HEK293T (cell line): ENCODE results near the gene BCORL1.

Experiments
- CTCF ChIA-PET: fragments of 350-600 bp; formaldehyde crosslinking; extraction: SDS; loops from one replicate; lab custom pipeline; 2021; ENCODE audit warnings: antibody characterized with exemption, inconsistent platforms; lab: Yijun Ruan, JAX
- POLR2A ChIA-PET: fragments of 350-600 bp; formaldehyde crosslinking; extraction: SDS; loops from one replicate; lab custom pipeline; 2020; ENCODE audit warnings: antibody characterized with exemption, inconsistent platforms; lab: Yijun Ruan, JAX
- DNase-seq: peaks from one replicate; pipeline ENCODE4 v3.0.0; 2012; ENCODE audit warnings: mixed read lengths; ENCODE audit errors: extremely low spot score
- ARNT ChIP-seq: fragments of 450-650 bp; IDR thresholded peaks from 2 replicates; pipeline ENCODE4 v1.6.1; 2017; ENCODE audit warnings: mild to moderate bottlenecking
- BHLHE40 ChIP-seq: fragments of 450-650 bp; IDR thresholded peaks from 2 replicates; pipeline ENCODE4 v1.6.1; 2016; ENCODE audit warnings: mild to moderate bottlenecking, moderate library complexity, borderline replicate concordance
- CTBP1 ChIP-seq: fragments of 450-650 bp; IDR thresholded peaks from 2 replicates; pipeline ENCODE4 v1.6.1; 2016; ENCODE audit warnings: borderline replicate concordance
- ELF4 ChIP-seq: fragments of 450-650 bp; IDR thresholded peaks from 2 replicates; pipeline ENCODE4 v1.6.1; 2017; ENCODE audit warnings: antibody characterized with exemption
- FOXA1 ChIP-seq: fragments of 450-650 bp; IDR thresholded peaks from 2 replicates; pipeline ENCODE4 v1.6.1; 2016; ENCODE audit warnings: mild to moderate bottlenecking
- FOXK2 ChIP-seq: fragments of 450-650 bp; IDR thresholded peaks from 2 replicates; pipeline ENCODE4 v1.6.1; 2016; ENCODE audit warnings: mild to moderate bottlenecking
- FOXM1 ChIP-seq: fragments of 450-650 bp; IDR thresholded peaks from 2 replicates; pipeline ENCODE4 v1.6.1; 2017; ENCODE audit warnings: mild to moderate bottlenecking, borderline replicate concordance
- HDGF ChIP-seq: fragments of 450-650 bp; IDR thresholded peaks from 2 replicates; pipeline ENCODE4 v1.6.1; 2017; ENCODE audit warnings: antibody characterized with exemption, borderline replicate concordance
- L3MBTL2 ChIP-seq: fragments of 450-650 bp; conservative IDR thresholded peaks from 2 replicates; pipeline ENCODE4 v1.6.1; 2016; ENCODE audit warnings: mild to moderate bottlenecking
- LEF1 ChIP-seq: fragments of 450-650 bp; IDR thresholded peaks from 2 replicates; pipeline ENCODE4 v1.6.1; 2017; ENCODE audit warnings: mild to moderate bottlenecking, borderline replicate concordance
- NFRKB ChIP-seq: fragments of 450-650 bp; IDR thresholded peaks from 2 replicates; pipeline ENCODE4 v1.6.1; 2016; ENCODE audit warnings: mild to moderate bottlenecking, moderate library complexity
- PKNOX1 ChIP-seq: fragments of 450-650 bp; IDR thresholded peaks from 2 replicates; pipeline ENCODE4 v1.6.1; 2016
- SP1 ChIP-seq: fragments of 450-650 bp; IDR thresholded peaks from 2 replicates; pipeline ENCODE4 v1.6.1; 2017
- SUZ12 ChIP-seq: fragments of 450-650 bp; IDR thresholded peaks from 2 replicates; pipeline ENCODE4 v1.6.1; 2016; ENCODE audit warnings: mild to moderate bottlenecking
- TARDBP ChIP-seq: fragments of 450-650 bp; IDR thresholded peaks from 2 replicates; pipeline ENCODE4 v1.6.1; 2016
- ZNF384 ChIP-seq: fragments of 450-650 bp; IDR thresholded peaks from 2 replicates; pipeline ENCODE4 v1.6.1; 2016

Gene BCORL1

GRCh38 chrX:129940721-129941120 lies 41.7 kb upstream of the BCORL1 start:
- TF ChIP-seq ARNT (no peak), BHLHE40 (no peak), FOXK2 (no peak), FOXA1 (no peak), PKNOX1 (no peak), L3MBTL2 (no peak), SUZ12 (no peak), LEF1 (no peak), TARDBP (no peak), FOXM1 (no peak)
- ChIA-PET POLR2A (interaction anchor here (1.6 kb wide), 1 partner anchor 10 kb away, joined by 6 read pairs; no protein-coding TSS in a partner anchor), CTCF (no interaction called here)
- DNase-seq = no peak

GRCh38 chrX:129945131-129945530 lies 37.3 kb upstream of the BCORL1 start:
- POLR2A ChIA-PET = no interaction called here
- TF ChIP-seq FOXK2 = no peak
- no peak for TF ChIP-seq FOXA1
- TF ChIP-seq SUZ12 = no peak
- no peak for TF ChIP-seq ELF4
- TF ChIP-seq CTBP1 = no peak
- no peak for TF ChIP-seq TARDBP
- TF ChIP-seq FOXM1 = no peak
- no peak for TF ChIP-seq NFRKB
- no peak for TF ChIP-seq L3MBTL2
- no peak for TF ChIP-seq LEF1
- no peak for TF ChIP-seq ZNF384
- TF ChIP-seq PKNOX1 = no peak
- TF ChIP-seq HDGF = no peak
- TF ChIP-seq ARNT = no peak
- no peak for DNase-seq
- CTCF ChIA-PET = no interaction called here

GRCh38 chrX:129953334-129953648 lies 29.1 kb upstream of the BCORL1 start:
- DNase-seq = no peak
- POLR2A ChIA-PET = no interaction called here
- CTCF ChIA-PET = no interaction called here
- TF ChIP-seq LEF1 (no peak), HDGF (no peak), ZNF384 (no peak), SP1 (no peak), TARDBP (no peak)

DNA sequence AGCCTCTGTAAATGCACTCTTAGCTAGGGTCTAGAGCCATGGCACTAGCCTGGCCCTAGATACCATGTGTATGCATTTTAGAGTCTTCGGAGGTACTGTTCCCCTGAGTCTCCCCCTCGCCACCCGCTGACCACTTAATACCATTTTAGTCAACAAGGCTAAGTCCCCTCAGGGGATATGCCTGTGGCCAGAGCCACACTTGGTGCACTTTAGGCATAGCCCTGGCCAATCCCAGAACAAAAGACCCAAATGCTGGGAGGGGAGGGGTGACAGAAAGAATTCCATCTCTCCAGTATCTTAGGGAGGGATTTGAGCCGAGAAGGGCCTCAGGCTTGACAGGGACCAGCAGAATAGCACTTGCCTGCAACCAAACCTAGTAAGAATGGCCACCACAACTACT lies 28.6 kb upstream of the BCORL1 start:
- TF ChIP-seq FOXM1 = no peak
- ChIA-PET POLR2A (no interaction called here), CTCF (no interaction called here)
- no peak for DNase-seq

DNA sequence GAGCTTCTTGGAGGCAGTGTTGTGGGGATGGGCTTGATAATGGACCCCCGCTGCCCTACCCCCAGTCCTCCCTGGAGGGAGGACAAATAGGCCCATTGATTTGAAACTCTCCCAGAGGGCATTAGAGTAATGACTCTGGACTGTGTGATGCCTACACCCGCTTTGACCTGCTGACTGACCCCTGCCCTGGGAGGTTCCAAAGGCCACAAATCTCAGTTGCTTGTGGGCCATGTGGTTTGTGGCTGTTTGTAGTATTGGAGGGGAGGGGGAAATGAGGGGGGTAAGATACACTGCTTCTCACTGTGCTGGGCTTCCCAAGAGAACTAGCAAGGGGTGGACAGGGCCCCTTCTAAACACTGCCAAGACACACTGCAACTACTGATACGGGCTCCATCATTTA lies 27.6 kb upstream of the BCORL1 start:
- no peak for DNase-seq
- TF ChIP-seq PKNOX1 = no peak
- TF ChIP-seq SUZ12 = no peak
- TF ChIP-seq NFRKB = no peak
- no peak for TF ChIP-seq ARNT
- TF ChIP-seq CTBP1 = no peak
- TF ChIP-seq FOXA1 = no peak
- POLR2A ChIA-PET = no interaction called here
- CTCF ChIA-PET = no interaction called here

DNA sequence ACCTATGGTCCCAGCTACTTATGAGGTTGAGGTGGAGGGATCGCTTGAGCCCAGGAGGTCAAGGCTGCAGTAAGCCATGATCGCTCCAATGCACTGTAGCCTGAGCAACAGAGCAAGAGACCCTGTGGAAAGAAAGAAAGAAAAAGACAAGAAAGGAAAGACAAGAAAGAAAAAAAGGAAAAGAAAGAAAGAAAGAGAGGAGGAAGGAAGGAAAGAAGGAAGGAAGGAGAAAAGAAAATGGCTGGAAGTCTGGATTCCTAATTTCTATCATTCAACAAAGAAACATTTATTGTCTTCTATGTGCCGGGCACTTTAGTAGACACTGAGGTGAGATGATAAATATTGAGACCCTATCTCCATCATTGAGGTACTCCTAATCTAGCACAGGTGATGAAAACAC lies 26.8 kb upstream of the BCORL1 start:
- ChIA-PET POLR2A (interaction anchor here (1.5 kb wide), 1 partner anchor 24 kb away, joined by 3 read pairs; no protein-coding TSS in a partner anchor), CTCF (interaction anchor here (0.9 kb wide), 1 partner anchor 105 kb away, joined by 3 read pairs; no protein-coding TSS in a partner anchor)
- DNase-seq = no peak
- TF ChIP-seq FOXA1 = no peak
- TF ChIP-seq HDGF = no peak
- no peak for TF ChIP-seq LEF1
- no peak for TF ChIP-seq SUZ12
- no peak for TF ChIP-seq NFRKB
- no peak for TF ChIP-seq L3MBTL2
- no peak for TF ChIP-seq BHLHE40
- TF ChIP-seq FOXK2 = no peak
- TF ChIP-seq SP1 = no peak
- TF ChIP-seq ZNF384 = no peak
- no peak for TF ChIP-seq FOXM1

- TF ChIP-seq BHLHE40 (no peak), SP1 (no peak), L3MBTL2 (no peak), LEF1 (no peak), CTBP1 (no peak), ARNT (no peak), TARDBP (no peak), SUZ12 (no peak), FOXA1 (no peak), PKNOX1 (no peak), ZNF384 (no peak), NFRKB (no peak), HDGF (no peak), ELF4 (no peak)
- no peak for DNase-seq
- ChIA-PET POLR2A (interaction anchor here (1.5 kb wide), 1 partner anchor 25 kb away, joined by 3 read pairs; no protein-coding TSS in a partner anchor), CTCF (interaction anchor here (0.9 kb wide), 1 partner anchor 104 kb away, joined by 3 read pairs; no protein-coding TSS in a partner anchor)
Measured at GRCh38 chrX:129956145-129956544, 26.3 kb upstream of the BCORL1 start.
